Neuronal stem cell (in vitro differentiated cells): ENCODE results near the gene CEP128. TPM values are rescaled to one million over a fixed set of nuclear protein-coding genes. Genes with fewer than 3 reads are reported as not detected.

ENCODE experiments used
- DNase-seq: peaks from one replicate; pipeline ENCODE4 v3.0.0-alpha.2; 2013; ENCODE audit warnings: low spot score
- H2AFZ ChIP-seq: one replicate; pipeline ENCODE4 v1.6.1; 2013; ENCODE audit warnings: mild to moderate bottlenecking, low read length, inconsistent platforms
- H2AK5ac ChIP-seq: 2 replicates; pipeline ENCODE4 v1.6.1; 2013; ENCODE audit warnings: low read depth, mild to moderate bottlenecking, inconsistent platforms, low read length, moderate library complexity, mixed read lengths
- H2BK120ac ChIP-seq: 2 replicates; pipeline ENCODE4 v1.6.1; 2013; ENCODE audit warnings: low read depth, mild to moderate bottlenecking, inconsistent platforms, low read length, moderate library complexity, mixed read lengths
- H2BK12ac ChIP-seq: one replicate; pipeline ENCODE4 v1.6.1; 2013; ENCODE audit warnings: low read length, inconsistent platforms
- H2BK15ac ChIP-seq: 2 replicates; pipeline ENCODE4 v1.6.1; 2013; ENCODE audit warnings: mild to moderate bottlenecking, low read length, inconsistent platforms, mixed read lengths
- H2BK5ac ChIP-seq: one replicate; pipeline ENCODE4 v1.6.1; 2013; ENCODE audit warnings: inconsistent platforms, mild to moderate bottlenecking, low read length, moderate library complexity
- H3K14ac ChIP-seq: one replicate; pipeline ENCODE4 v1.6.1; 2013; ENCODE audit warnings: low read length, inconsistent platforms
- H3K18ac ChIP-seq: 2 replicates; pipeline ENCODE4 v1.6.1; 2013; ENCODE audit warnings: low read length, inconsistent platforms
- H3K23ac ChIP-seq: 2 replicates; pipeline ENCODE4 v1.6.1; 2013; ENCODE audit warnings: low read depth, mild to moderate bottlenecking, mixed read lengths, low read length, inconsistent platforms; ENCODE audit not compliant: poor library complexity
- H3K27ac ChIP-seq: replicated peaks from 3 replicates; pipeline ENCODE4 v1.5.1; 2013; ENCODE audit warnings: low read length, inconsistent platforms
- H3K27me3 ChIP-seq, 3 experiments: 2 replicates each; pipeline ENCODE4 v1.6.1; 2013; ENCODE audit warnings: low read length in 3 of 3, mild to moderate bottlenecking in 2 of 3, inconsistent platforms in 1 of 3, low read depth in 1 of 3, mixed read lengths in 1 of 3, moderate library complexity in 1 of 3; ENCODE audit not compliant: control insufficient read depth in 3 of 3, insufficient read depth in 3 of 3
- H3K36me3 ChIP-seq, 2 donors: replicated peaks in 1 of 2; 2 replicates each; pipeline ENCODE4 v1.6.1; 2013; ENCODE audit warnings: low read length in 2 of 2; ENCODE audit not compliant: control insufficient read depth in 2 of 2, insufficient read depth in 2 of 2
- H3K4ac ChIP-seq: 2 replicates; pipeline ENCODE4 v1.6.1; 2013; ENCODE audit warnings: inconsistent platforms, mild to moderate bottlenecking, low read length, moderate library complexity
- H3K4me1 ChIP-seq, 2 donors: 1 replicate in 1 of 2; 2 replicates in 1 of 2; pipeline ENCODE4 v1.6.1; 2013; ENCODE audit warnings: low read length in 2 of 2, low read depth in 1 of 2; ENCODE audit not compliant: control insufficient read depth in 2 of 2, insufficient read depth in 1 of 2
- H3K4me2 ChIP-seq: one replicate; pipeline ENCODE4 v1.6.1; 2013; ENCODE audit warnings: mild to moderate bottlenecking, low read length, inconsistent platforms; ENCODE audit not compliant: insufficient read depth, poor library complexity, severe bottlenecking
- H3K4me3 ChIP-seq, 2 donors: 2 replicates each; pipeline ENCODE4 v1.5.1; 2013; ENCODE audit warnings: low read length in 2 of 2, mild to moderate bottlenecking in 2 of 2, inconsistent platforms in 1 of 2, moderate library complexity in 1 of 2
- H3K79me1 ChIP-seq: one replicate; pipeline ENCODE4 v1.6.1; 2013; ENCODE audit warnings: low read depth, mild to moderate bottlenecking, inconsistent platforms, low read length, moderate library complexity
- H3K9ac ChIP-seq: one replicate; pipeline ENCODE4 v1.6.1; 2013; ENCODE audit warnings: mild to moderate bottlenecking, low read depth, low read length, inconsistent platforms; ENCODE audit not compliant: poor library complexity
- H3K9me3 ChIP-seq, 2 donors: replicated peaks in 1 of 2; 2 replicates each; pipeline versions ENCODE3 to v1.6.1; 2013; ENCODE audit warnings: low read length in 2 of 2, mild to moderate bottlenecking in 2 of 2, inconsistent platforms in 1 of 2, low read depth in 1 of 2, mixed read lengths in 1 of 2, moderate library complexity in 1 of 2; ENCODE audit not compliant: control insufficient read depth in 2 of 2, insufficient read depth in 1 of 2
- H4K8ac ChIP-seq: one replicate; pipeline ENCODE4 v1.6.1; 2013; ENCODE audit warnings: low read depth, mild to moderate bottlenecking, inconsistent platforms, low read length, moderate library complexity
- H4K91ac ChIP-seq: one replicate; pipeline ENCODE4 v1.6.1; 2013; ENCODE audit warnings: low read length, low read depth, mild to moderate bottlenecking, inconsistent platforms; ENCODE audit not compliant: poor library complexity
- small RNA-seq: library from polyadenylated mRNA; stranded (forward); fragments of <200 nt; extraction: miRNeasy Mini kit (QIAGEN cat#:217004); gene quantifications from one replicate; pipeline ENCODE3, GENCODE V24; 2013; ENCODE audit not compliant: insufficient read depth

CEP128 gene

DNA sequence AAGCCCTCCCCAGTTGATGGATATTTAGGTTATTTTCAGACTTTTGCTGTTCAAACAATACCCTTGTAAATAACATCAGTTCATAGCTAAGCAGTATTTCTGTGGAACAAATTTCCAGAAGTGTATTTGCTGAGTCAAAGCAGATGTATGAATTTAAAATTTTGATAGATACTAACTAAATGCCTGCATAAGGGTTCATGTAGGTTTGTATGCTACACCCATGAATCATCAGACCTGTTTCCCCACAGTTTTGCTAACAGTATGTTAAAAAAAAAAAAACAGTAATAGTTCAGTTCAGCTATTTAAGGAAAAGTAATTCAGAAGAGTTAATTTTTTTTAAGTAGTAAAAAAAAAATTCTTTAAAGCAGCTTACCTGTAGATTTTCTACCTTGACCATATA, 494.1 kb downstream of the CEP128 start:
- Histone ChIP-seq H3K4ac (no peak overlapping the region), H2BK12ac (no peak overlapping the region), H3K23ac (no peak overlapping the region), H2AK5ac (no peak overlapping the region), H3K36me3 (no peaks in the 10 kb centered on the region), H3K4me2 (no peak overlapping the region), H3K4me1 (peaks cover 0 to 2% of the 10 kb centered on the region in 2 donors), H2AFZ (no peak overlapping the region), H2BK15ac (no peak overlapping the region), H3K18ac (no peak overlapping the region), H2BK5ac (no peak overlapping the region), H3K14ac (no peak overlapping the region), H4K91ac (no peak overlapping the region), H3K4me3 (no peak overlapping the region), H3K9ac (no peak overlapping the region), H3K27me3 (no peaks in the 10 kb centered on the region), H3K9me3 (peaks cover 0 to 3% of the 10 kb centered on the region in 2 donors), H2BK120ac (no peak overlapping the region), H3K79me1 (no peaks in the 10 kb centered on the region), H4K8ac (no peak overlapping the region), H3K27ac (no peak overlapping the region)
- no peak for DNase-seq

Small RNAs within 50 kb of the gene (small RNA-seq; reads per million reads assigned to genes)
- not detected for gene AC022404.1
